Fibroblast of lung (primary cell): ENCODE measurements around the gene LRP5. TPM values are rescaled to one million over a fixed set of nuclear protein-coding genes. Genes with fewer than 3 reads are reported as not detected.

Source experiments
- DNase-seq, 2 donors: peaks; one replicate each; pipeline versions ENCODE4 v3.0.0 to v3.0.0-alpha.2; 2010; ENCODE audit warnings: low read depth in 2 of 2
- H2AFZ ChIP-seq: 2 replicates; pipeline ENCODE4 v1.5.1; 2012; ENCODE audit warnings: low read length, control low read depth, inconsistent platforms
- H3K27ac ChIP-seq: 2 replicates; pipeline ENCODE4 v1.5.1; 2011; ENCODE audit warnings: low read length, control low read depth; ENCODE audit not compliant: insufficient read depth
- H3K27me3 ChIP-seq: 2 replicates; pipeline ENCODE4 v1.5.1; 2011; ENCODE audit warnings: mild to moderate bottlenecking, low read length; ENCODE audit not compliant: control insufficient read depth, insufficient read depth
- H3K36me3 ChIP-seq: 2 replicates; pipeline ENCODE4 v1.5.1; 2011; ENCODE audit warnings: low read length; ENCODE audit not compliant: control insufficient read depth, insufficient read depth
- H3K4me1 ChIP-seq: 2 replicates; pipeline ENCODE4 v1.5.1; 2011; ENCODE audit warnings: low read length; ENCODE audit not compliant: control insufficient read depth, insufficient read depth; ENCODE audit errors: extremely low read depth
- H3K4me2 ChIP-seq: 2 replicates; pipeline ENCODE4 v1.5.1; 2011; ENCODE audit warnings: low read length, control low read depth; ENCODE audit not compliant: insufficient read depth; ENCODE audit errors: extremely low read depth
- H3K4me3 ChIP-seq, 4 experiments: fragments of 200-600 bp in 1 of 4; sonication (generic) in 1 of 4; replicated peaks in 1 of 4; 2 replicates each; pipeline ENCODE4 v1.5.1; 2011 to 2016; ENCODE audit warnings: low read length in 4 of 4, low read depth in 3 of 4, mild to moderate bottlenecking in 3 of 4, control low read depth in 2 of 4, inconsistent platforms in 1 of 4, mixed read lengths in 1 of 4; ENCODE audit not compliant: insufficient read depth in 1 of 4; ENCODE audit errors: control extremely low read depth in 1 of 4
- H3K79me2 ChIP-seq: 2 replicates; pipeline ENCODE4 v1.5.1; 2012; ENCODE audit warnings: mild to moderate bottlenecking, low read length, inconsistent platforms; ENCODE audit not compliant: control insufficient read depth, insufficient read depth
- H3K9ac ChIP-seq: 2 replicates; pipeline ENCODE4 v1.5.1; 2011; ENCODE audit warnings: mild to moderate bottlenecking, low read length, control low read depth; ENCODE audit not compliant: insufficient read depth
- H3K9me3 ChIP-seq: 2 replicates; pipeline ENCODE4 v1.5.1; 2012; ENCODE audit warnings: low read depth, low read length; ENCODE audit not compliant: control insufficient read depth, insufficient read depth
- H4K20me1 ChIP-seq: 2 replicates; pipeline ENCODE4 v1.5.1; 2011; ENCODE audit warnings: low read length; ENCODE audit not compliant: control insufficient read depth, insufficient read depth; ENCODE audit errors: extremely low read depth
- EZH2 ChIP-seq: IDR thresholded peaks from 2 replicates; pipeline ENCODE4 v1.5.1; 2012; ENCODE audit warnings: low read length, control low read depth, mild to moderate bottlenecking; ENCODE audit errors: missing control alignments
- polyA plus RNA-seq, 2 donors: library from polyadenylated mRNA; depleted of rRNA in 1 of 2; stranded (reverse) in 1 of 2; unstranded in 1 of 2; fragments of >200 nt; gene quantifications; 2 replicates each; pipeline ENCODE4 v1.2.1, GENCODE V29; 2011 to 2012; ENCODE audit warnings: missing spikeins in 1 of 2
- total RNA-seq: library from RNA; depleted of rRNA; stranded (reverse); fragments of >200 nt; gene quantifications from 2 replicates; pipeline ENCODE4 v1.2.1, GENCODE V29; 2014
- TF ChIP-seq, protein P1 (sequence below), 2 donors: IDR thresholded peaks in 1 of 2; conservative IDR thresholded peaks in 1 of 2; 1 replicate in 1 of 2; 2 replicates in 1 of 2; pipeline ENCODE4 v1.5.1; 2011 to 2012; ENCODE audit warnings: low read length in 2 of 2, control low read depth in 1 of 2, inconsistent platforms in 1 of 2, low read depth in 1 of 2, mild to moderate bottlenecking in 1 of 2

LRP5 gene
- total and polyA plus RNA-seq, 2 donors (not counting 1 experiment from before 2014, with no cell fraction given): 3.8 to 22.0 TPM

DNA sequence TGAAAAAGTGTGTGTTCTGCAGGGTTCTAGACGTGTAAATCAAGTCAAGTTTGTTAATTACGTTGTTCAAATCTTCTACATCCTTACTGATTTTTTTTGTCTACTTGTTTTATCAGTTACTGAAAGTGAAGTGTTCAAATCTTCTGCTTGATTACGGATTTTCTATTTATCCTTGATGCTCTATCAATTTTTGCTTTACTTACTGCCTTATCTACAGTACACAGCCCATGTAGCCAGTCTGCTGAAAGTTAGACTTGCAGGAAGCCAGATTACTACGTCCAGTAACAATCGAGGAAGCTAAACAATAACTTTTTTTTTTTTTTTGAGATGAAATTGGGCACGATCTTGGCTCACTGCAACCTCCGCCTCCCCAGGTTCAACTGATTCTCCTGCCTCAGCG lies 25.0 kb upstream of the LRP5 start:
- Histone ChIP-seq H3K79me2 (no peaks in the 10 kb centered on the region), H3K27ac (no peak overlapping the region), H3K4me2 (no peak overlapping the region), H3K4me1 (no peaks in the 10 kb centered on the region), H3K4me3 (no peak overlapping the region), H3K9ac (no peak overlapping the region), H3K9me3 (no peaks in the 10 kb centered on the region), H3K27me3 (no peaks in the 10 kb centered on the region), H4K20me1 (no peaks in the 10 kb centered on the region), H2AFZ (no peak overlapping the region), H3K36me3 (no peaks in the 10 kb centered on the region)
- no peak for TF ChIP-seq EZH2
- TF ChIP-seq, protein P1, sequence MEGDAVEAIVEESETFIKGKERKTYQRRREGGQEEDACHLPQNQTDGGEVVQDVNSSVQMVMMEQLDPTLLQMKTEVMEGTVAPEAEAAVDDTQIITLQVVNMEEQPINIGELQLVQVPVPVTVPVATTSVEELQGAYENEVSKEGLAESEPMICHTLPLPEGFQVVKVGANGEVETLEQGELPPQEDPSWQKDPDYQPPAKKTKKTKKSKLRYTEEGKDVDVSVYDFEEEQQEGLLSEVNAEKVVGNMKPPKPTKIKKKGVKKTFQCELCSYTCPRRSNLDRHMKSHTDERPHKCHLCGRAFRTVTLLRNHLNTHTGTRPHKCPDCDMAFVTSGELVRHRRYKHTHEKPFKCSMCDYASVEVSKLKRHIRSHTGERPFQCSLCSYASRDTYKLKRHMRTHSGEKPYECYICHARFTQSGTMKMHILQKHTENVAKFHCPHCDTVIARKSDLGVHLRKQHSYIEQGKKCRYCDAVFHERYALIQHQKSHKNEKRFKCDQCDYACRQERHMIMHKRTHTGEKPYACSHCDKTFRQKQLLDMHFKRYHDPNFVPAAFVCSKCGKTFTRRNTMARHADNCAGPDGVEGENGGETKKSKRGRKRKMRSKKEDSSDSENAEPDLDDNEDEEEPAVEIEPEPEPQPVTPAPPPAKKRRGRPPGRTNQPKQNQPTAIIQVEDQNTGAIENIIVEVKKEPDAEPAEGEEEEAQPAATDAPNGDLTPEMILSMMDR (conservative IDR thresholded peaks at IDR 0.05 in 1 of 2, IDR thresholded peaks at IDR 0.05 in 1 of 2; ENCODE audit: low read depth in 1 of 2, low read length in 2 of 2): no peak
- DNase-seq: no peak

DNA sequence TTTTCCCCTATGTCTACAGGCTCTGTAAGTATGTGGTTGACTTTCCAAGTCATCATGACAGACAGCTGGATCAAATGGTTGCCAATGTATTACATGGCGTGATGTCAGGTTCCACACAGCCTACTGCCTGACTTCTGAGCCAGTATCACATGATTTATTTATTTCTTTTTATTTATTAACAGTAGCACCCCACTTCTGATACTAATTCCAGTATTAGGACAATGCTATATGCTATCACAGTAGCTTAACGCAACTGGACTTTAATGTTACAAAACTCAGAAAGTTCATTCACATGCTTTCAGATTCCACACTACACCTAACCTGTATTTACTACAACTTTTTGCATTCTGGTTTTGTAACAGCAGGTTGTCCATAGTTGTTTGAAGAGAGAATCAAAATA lies 22.9 kb upstream of the LRP5 start:
- Histone ChIP-seq H3K36me3 (no peaks in the 10 kb centered on the region), H3K9ac (no peak overlapping the region), H2AFZ (no peak overlapping the region), H3K27me3 (no peaks in the 10 kb centered on the region), H3K79me2 (no peaks in the 10 kb centered on the region), H3K27ac (no peak overlapping the region), H3K4me3 (no peak overlapping the region), H4K20me1 (no peaks in the 10 kb centered on the region), H3K4me1 (no peaks in the 10 kb centered on the region), H3K9me3 (no peaks in the 10 kb centered on the region), H3K4me2 (no peak overlapping the region)
- TF ChIP-seq, protein P1 (conservative IDR thresholded peaks at IDR 0.05 in 1 of 2, IDR thresholded peaks at IDR 0.05 in 1 of 2; ENCODE audit: low read depth in 1 of 2, low read length in 2 of 2): no peak
- no peak for TF ChIP-seq EZH2
- DNase-seq: no peak

DNA sequence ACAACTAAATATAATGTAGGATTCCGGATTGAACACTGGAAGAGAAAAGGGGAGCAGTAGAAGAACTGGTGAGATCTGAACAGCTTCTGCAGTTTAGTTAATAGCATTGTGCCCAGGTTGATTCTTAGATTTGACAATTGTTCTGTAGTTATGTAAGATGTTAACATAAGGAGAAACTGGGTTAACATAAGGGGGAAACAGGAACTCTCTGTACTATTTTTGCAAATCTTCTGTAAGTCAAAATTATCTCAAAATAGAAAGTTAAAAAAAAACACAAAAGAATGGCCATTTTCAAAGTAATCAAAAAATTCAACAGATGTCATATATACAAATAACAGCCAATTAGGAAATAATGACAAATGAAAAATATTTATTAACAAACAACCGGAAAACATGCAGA lies 18.7 kb upstream of the LRP5 start:
- DNase-seq: no peak
- H3K4me1 ChIP-seq: peaks cover 2% of the 10 kb centered on the region
- H3K36me3 ChIP-seq: no peaks in the 10 kb centered on the region
- no peaks in the 10 kb centered on the region for H3K27me3 ChIP-seq
- no peak overlapping the region for H3K4me2 ChIP-seq
- no peak overlapping the region for H3K27ac ChIP-seq
- no peak for TF ChIP-seq EZH2
- TF ChIP-seq, protein P1 (conservative IDR thresholded peaks at IDR 0.05 in 1 of 2, IDR thresholded peaks at IDR 0.05 in 1 of 2; ENCODE audit: low read depth in 1 of 2, low read length in 2 of 2): no peak
- H2AFZ ChIP-seq: no peak overlapping the region
- no peaks in the 10 kb centered on the region for H3K9me3 ChIP-seq
- no peaks in the 10 kb centered on the region for H3K79me2 ChIP-seq
- H4K20me1 ChIP-seq: no peaks in the 10 kb centered on the region
- no peak overlapping the region for H3K4me3 ChIP-seq
- H3K9ac ChIP-seq: no peak overlapping the region
